GM21381 (cell line): ENCODE results near the gene AANAT.
A peak's percentile ranks its signal among the peaks of the same experiment; 100 is the strongest.

Experiments
- ATAC-seq: cut with Tn5 transposase; IDR thresholded peaks from one replicate; pipeline ENCODE4 v1.9.1; 2021; ENCODE audit warnings: mild to moderate bottlenecking, moderate library complexity; ENCODE audit not compliant: unreplicated experiment

Gene AANAT

GRCh38 chr17:76467809-76468633 is 618 bp downstream of the AANAT start:
- no peak for ATAC-seq

GRCh38 chr17:76468634-76469010 is 1.2 kb downstream of the AANAT start:
- no peak for ATAC-seq

DNA sequence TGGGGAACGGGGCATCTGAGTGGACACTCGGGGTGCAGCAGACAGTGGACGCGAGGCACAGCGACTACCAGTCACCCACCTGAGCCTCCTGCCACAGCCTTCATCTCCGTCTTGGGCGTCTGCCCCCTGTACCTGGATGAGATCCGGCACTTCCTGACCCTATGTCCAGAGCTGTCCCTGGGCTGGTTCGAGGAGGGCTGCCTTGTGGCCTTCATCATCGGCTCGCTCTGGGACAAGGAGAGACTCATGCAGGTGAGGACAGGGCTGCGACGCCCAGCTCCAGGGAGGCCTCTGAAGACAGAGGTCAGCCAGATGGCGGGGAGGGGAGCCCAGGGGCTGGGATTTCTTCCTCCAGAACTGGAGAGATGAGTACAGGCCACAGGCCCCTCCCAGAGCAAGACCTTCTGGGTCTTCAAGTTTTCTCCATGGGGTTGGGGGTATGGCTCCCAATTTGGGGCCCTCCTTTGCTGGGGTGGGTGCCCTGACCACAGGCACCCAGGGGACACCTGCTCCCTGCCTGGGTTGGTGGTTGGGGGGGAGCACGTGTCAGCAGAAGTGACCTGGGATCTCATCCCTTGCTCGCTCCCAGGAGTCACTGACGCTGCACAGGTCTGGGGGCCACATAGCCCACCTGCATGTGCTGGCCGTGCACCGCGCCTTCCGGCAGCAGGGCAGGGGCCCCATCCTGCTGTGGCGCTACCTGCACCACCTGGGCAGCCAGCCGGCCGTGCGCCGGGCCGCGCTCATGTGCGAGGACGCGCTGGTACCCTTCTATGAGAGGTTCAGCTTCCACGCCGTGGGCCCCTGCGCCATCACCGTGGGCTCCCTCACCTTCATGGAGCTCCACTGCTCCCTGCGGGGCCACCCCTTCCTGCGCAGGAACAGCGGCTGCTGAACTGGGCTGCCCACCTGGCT is 1.9 kb downstream of the AANAT start:
- no peak for ATAC-seq

DNA sequence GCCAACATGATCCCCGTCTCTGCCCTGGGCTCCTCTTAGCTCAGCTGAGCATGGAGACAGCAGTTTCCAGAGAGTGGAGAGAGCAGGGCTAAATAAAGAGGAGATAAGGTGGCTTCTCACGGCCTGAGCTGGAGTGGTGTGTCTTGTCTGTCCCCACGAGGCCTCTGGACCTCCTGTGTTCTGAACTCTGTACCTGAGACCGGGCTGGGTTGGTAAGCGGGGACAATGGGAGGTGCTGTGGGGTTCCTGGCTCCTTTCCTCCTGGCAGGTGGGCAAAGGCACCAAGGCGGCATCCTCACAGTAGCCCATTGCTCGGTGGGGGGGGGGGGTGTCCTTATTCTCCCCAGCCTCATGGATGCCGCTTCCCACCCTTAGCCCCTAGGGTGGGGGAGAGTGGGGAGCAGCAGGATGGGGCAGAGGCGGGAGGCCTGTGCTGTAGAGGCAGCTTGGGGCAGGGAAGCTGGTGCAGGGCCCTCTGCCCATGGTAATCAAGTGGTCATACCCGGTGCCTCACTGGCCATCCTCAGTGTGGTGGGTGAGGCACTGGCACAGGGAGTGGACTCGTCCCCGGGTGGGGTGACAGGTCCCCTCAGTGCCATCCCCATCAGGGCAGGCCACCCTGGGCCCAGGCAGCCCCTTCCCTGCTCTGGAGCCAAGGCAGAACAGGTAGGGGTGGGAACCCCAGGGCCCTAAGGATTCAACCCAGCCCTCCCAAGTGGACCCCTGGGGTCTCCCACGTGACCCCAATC is 2.8 kb downstream of the AANAT start:
- ATAC-seq: no peak

DNA sequence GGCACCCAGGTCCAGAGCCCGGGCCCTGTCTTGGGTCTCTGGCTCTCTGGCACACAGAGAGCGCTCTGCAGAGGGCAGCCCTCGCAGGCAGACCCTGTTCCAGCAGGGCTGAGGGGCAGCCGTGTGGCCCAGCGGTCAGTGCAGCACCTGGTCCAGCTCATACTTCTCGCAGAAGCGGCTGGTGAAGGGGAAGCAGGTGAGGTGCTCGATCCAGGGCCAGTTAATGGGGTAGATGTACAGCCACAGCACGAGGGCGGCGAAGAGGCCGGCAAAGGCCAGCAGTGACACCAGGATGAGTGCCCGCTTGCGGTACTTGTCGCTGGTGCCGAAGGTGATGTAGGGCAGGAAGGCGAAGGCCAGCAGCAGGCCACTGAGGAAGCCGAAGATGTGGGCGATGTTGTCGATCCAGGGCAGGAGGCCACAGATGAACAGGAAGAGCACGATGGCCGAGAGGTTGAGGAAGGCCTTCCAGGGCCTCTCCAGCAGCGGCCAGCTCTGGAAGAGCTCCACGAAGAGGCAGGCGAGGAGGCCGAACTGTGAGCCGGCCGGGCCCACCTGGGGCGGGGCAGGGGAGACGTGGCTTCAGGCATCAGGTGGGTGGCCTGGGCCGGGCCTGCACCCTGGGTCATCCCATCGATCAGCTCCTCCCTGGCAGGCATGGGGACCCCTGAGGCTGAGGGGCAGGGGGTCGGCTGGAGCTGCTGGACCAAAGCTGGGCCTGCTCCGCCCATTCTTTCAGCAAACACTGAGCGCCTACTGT is 4.3 kb downstream of the AANAT start:
- ATAC-seq: no peak

DNA sequence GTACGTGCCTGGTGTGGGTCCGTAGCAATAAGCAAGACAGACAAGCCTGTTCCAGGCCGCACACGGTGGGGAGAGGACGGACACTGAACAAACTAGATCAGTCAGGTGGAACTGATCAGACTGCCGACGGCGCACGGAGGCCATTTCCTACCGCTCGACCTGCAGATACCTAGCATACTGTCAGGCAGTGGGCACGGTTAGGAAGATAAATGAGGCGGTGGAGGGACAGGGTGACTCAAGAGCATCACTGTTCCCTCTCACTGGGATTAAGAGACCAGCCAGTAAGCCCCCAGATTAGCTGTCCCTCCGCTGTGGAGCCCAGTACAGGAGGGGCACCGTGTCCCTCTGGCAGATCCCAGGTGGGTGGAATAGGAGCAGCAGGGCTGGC is 4.8 kb downstream of the AANAT start:
- ATAC-seq: no peak

- no peak for ATAC-seq
Observed at GRCh38 chr17:76472726-76473125, 5.3 kb downstream of the AANAT start.

GRCh38 chr17:76473541-76473985 is 6.2 kb downstream of the AANAT start:
- no peak for ATAC-seq

GRCh38 chr17:76474238-76474637 is 6.8 kb downstream of the AANAT start:
- ATAC-seq: no peak

DNA sequence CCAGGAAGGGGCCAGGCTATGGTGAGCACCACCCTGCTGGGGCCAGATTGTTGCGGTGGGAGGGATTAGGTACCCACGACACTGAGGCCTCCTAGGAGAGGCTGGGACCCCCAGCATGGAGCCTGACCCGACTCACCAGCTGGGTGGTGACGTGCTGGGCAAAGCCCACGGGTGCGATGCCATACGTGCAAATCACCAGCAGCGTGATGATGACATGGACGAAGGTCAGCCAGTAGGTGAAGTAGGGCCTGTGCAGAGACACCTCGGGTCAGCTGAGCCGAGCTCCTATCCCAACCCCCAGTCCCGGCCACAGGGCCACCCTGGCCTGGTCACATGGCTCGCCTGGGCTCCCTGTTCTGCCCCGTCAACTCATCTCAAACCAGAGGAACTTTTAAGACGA is 7.5 kb downstream of the AANAT start:
- no peak for ATAC-seq

- no peak for ATAC-seq
Observed at GRCh38 chr17:76475302-76475701, 7.9 kb downstream of the AANAT start.

DNA sequence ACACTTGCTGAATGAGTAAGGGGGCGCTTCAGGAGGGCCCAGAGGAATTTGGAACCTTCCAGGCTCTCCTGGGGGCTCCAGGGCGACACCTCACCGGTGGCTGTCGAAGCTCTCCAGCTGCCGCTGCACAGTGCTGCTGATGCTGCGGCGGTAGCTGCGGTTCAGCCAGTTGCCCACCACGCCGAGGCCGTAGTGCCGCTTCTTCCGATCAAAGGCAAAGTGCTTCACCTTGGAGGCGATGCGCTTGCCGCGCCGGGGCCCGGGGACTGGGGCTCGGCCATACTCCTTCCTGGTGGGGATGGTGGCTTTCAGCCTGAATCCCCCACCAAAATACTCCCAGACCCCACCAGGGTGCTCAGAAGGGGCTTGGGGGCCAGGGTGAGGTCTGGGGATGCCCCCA is 9.3 kb downstream of the AANAT start:
- no peak for ATAC-seq

DNA sequence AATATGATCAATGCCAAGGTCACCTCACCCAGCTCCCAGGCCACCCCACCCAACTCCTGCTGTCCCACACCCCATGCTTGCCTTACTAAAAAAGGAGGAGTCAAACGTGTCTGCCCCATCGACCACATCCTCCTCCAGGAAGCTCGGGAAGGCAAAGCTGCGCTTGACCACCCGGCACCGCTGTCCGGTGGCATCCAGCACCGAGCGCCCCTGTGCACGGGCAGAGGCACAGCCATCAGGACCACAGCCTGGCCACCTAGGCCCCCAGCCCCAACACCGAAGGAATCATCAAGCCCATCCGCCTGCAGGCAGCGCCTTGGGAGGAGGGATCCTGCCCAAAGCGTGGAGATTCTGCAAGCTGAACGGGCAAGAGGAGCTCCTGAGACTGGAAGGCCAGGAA is 10.2 kb downstream of the AANAT start:
- ATAC-seq: no peak

DNA sequence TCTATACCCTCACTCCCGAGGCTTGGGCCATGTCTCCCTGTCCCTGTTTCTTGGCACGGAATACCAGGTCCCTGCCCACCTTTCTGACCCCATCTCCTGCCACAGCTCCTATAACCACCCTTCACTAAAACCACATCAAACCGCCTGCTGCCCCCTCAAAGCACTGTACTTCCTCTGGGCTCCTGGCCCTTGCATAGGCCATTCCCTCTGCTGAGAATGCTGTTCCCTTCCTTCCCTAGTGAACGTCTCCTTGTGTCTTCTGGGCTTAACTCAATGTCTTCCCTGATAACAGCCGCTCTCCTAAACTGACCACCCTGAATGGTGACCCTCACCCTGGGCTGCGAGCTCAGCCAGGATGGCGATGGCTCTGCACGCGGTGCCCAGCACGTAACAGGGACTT is 10.7 kb downstream of the AANAT start:
- ATAC-seq: no peak

DNA sequence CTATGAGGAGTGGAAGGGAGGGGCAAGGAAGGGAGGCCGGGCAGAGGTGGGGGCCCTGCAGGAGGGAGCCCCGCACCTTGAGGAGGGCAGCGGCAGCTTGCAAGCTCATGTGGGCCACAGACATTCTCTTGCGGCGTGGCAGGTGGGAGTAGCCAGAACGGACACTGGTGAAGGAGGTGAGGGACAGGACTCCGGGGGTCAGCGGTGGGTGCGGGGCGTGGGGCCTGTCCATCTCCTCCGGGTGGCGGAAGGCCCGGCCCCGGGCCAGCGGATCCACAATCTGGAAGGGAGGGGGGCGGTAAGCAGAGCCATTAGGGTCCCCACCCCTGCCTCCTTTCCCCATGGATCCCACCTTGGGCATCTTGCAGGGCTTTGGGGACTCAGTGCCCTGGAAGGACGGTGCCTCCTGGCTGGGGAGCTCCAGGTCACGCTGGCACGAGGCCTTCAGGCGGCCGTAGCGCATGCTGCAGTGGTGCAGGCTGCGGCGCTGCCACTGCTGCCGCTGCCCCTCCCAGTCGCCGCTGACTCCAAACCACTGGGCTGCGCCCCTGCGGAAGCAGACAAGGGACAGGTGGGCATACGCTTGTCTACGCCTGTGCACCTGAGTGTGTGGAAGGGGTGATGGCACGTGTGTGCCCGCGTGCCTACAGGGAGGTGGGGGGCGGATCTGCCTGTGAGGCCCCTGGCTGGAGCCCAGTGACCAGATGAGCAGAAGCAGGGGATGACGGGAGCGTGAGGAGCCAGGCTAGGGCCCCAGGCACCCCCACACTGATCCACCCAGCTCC is 11.5 kb downstream of the AANAT start:
- ATAC-seq: no peak

DNA sequence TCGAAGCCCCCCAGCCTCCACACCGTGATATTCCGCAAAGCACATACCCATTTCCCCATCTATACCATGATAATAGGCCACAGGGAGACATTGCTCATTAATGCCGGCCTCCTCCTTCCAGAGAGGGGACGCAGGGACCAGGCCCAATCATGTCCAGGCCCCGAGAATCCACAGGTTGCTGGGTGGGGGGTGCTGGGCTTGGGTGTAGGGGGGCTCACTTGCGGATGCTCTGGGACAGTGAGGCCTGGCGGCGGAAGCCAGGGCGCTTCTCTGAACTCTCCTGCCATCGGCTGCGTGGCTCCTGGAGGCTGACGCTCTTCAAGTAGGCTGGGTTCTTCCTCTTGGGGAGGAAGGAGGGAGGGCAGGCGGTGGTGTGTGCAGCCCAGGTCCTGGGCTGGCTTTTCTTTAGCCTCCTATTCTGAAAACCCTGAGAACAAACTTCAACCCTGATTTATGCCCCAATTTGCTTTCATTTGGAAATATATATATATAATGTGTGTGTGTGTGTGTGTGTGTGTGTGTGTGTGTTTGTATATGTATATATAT is 12.2 kb downstream of the AANAT start:
- ATAC-seq: no peak

GRCh38 chr17:76480632-76481031 is 13.2 kb downstream of the AANAT start:
- no peak for ATAC-seq

GRCh38 chr17:76481071-76481655 is 13.8 kb downstream of the AANAT start:
- ATAC-seq: peak; percentile 50

- ATAC-seq: no peak
Observed at GRCh38 chr17:76484228-76484725, 16.9 kb downstream of the AANAT start.
